GM12892 (cell line): ENCODE measurements around the gene UNC5A.

Experiments used
- DNase-seq: peaks from one replicate; pipeline ENCODE4 v3.0.0; 2011; ENCODE audit not compliant: insufficient read length
- FAIRE-seq: peaks from 2 replicates; lab custom pipeline; 2011; peaks lifted over from hg19 to GRCh38; lab: Jason Lieb, UNC
- POLR2A ChIP-seq: IDR thresholded peaks from 2 replicates; pipeline ENCODE4 v1.6.1; 2011; ENCODE audit warnings: low read depth, low read length, control low read depth
- POLR2AphosphoS5 ChIP-seq: IDR thresholded peaks from 2 replicates; pipeline ENCODE4 v1.6.1; 2011; ENCODE audit warnings: low read depth, low read length, control low read depth
- TAF1 ChIP-seq: IDR thresholded peaks from 2 replicates; pipeline ENCODE4 v1.6.1; 2011; ENCODE audit warnings: low read depth, mild to moderate bottlenecking, control low read depth, low read length, borderline replicate concordance

UNC5A gene

DNA sequence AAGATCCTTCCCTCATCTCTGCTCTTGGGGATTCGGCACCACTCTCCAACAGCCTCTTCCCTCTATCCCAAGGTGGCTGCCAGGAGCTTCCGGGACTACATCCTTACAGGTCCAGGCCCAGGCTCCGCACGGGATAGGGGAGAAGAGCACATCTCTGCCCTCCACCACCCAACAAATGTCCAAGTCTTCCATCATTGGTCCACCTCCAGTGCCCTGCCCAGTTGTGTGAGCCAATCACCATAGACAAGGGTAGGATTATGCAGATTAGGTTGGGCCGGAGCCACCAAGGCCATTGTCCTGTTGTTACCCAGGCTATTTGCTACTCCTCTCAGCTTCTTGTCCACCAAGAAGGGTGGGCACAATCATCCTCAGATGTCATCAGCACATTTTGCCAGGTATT, 9.1 kb downstream of the UNC5A start:
- DNase-seq (no peak), FAIRE-seq (no peak)
- TF ChIP-seq POLR2A (no peak), POLR2AphosphoS5 (no peak), TAF1 (no peak)

DNA sequence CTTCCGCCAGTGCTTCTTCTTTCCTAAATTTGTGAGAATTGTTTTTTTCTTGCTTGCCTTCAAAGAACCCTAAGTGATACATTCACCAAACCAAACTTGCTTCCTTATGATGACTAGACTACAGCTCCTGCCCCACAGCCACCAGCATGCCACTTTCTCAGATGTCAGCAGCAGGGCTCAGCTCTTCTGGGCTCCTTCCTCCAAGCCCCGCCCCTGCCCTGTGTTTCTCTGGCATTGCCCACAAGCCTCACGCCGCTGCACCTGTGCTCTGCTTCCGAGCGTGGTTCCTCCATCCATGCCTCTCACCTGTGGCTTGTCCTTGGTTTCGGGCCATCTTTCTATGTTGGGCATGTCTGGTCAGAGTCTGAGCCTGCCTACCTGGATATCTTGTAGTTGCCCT, 10.6 kb downstream of the UNC5A start:
- TF ChIP-seq POLR2A (no peak), POLR2AphosphoS5 (no peak), TAF1 (no peak)
- FAIRE-seq = no peak
- DNase-seq = no peak

DNA sequence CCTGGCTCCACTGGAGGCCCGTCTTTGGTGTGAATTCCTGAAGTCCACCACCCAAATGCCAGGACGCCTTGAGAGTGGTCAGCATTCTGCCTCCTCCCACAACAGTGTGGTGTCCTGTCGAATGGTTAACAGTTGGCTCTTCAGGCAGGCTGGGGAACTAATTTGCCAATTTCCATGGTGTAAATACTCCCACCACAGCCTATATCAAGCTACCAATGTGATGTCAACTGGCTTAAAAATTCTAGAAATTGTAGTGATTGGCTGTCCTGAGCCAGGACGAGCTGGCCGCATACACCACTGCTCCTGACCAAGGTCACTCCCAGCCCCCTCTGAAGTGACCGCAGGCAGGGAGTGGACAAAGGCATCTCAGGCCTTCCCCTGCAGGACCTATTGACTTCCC, 11.1 kb downstream of the UNC5A start:
- TF ChIP-seq TAF1 = no peak
- no peak for TF ChIP-seq POLR2AphosphoS5
- TF ChIP-seq POLR2A = no peak
- DNase-seq (no peak), FAIRE-seq (no peak)

DNA sequence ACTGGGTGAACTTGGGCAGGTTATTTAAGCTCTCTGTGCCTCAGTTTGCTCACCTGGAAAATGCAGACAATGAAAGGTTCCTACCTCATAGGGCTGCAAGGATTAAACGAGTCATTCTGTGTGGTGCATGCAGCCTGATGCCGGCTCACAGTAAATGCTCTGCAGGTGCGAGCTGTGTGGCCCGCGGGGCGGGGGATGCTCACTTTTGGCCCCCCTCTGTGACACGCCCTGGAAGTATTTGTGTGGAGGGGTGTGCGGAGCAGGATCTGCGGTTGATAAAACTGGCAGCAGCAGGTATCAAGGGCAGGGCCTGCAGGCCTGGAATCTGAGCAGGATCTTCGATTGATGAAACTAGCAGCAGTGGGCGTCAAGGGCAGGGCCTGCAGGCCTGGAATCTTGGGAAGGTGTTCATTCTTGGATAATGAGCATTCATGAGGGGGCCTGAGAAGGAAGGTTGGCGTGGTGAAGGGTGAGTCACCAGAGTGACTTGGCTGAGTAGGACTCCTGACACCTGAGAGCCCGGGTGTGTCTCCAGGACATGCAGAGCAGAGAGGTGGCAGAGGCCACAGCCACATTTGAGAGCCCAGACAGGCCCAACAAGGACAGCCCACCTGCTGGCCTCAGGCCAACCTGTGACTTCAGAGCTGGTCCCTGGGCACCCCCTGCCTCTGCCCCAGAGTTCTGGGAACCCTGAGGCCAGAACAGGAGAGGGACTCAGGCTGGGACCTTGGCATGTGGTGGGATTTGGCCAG, 11.9 kb downstream of the UNC5A start:
- no peak for DNase-seq
- no peak for FAIRE-seq
- TF ChIP-seq TAF1 (no peak), POLR2A (no peak), POLR2AphosphoS5 (no peak)

GRCh38 chr5:176822793-176823481, 12.6 kb downstream of the UNC5A start:
- DNase-seq (no peak), FAIRE-seq (no peak)
- TF ChIP-seq TAF1 = no peak

DNA sequence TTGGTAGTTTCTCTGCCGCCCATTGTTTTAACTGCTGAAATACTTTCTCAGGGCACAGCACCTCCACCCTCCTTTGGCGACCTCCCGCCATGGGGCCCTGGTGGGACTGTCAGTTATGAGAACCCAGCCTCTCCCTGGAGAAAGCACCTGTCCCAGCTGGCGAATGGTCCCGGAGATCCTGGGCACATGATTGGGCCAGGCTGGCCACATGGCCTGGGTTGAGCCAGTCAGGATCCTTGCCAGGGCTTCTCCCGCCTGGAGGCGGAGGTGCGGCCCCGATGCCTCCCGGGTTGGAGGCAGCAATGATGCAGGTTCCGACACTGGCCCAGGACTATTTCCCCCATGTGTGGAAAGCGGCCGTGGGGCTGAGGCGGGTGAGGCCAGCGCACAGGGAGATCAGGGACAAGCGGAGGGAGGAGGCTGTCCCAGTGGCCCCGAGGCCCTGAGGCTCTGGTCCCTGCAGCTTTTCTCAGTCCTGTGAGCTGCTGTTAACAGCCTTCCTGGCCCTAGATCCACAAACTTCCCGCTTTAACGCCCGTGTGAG, 13.6 kb downstream of the UNC5A start:
- TF ChIP-seq POLR2AphosphoS5 = no peak
- TF ChIP-seq TAF1 = no peak
- TF ChIP-seq POLR2A = no peak
- DNase-seq (no peak), FAIRE-seq (no peak)

DNA sequence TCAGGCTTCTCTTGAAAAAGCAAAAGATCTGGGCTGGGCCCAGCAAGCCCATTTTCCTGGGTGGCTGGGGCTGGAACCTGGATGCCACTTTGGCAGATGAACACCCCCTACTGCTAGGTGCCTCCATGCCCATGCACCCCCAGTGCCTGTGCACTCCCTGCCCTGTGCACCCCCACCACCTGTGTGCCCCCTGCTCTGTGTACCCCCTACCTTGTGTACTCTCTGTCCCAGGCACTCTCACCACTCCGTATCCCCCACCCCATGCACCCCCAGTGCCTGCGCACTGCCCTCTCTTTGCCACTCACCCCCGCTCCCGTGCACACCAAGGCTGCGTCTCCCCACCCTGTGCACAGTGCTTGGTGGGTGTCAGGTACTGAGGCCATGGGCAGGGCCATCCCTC, 14.2 kb downstream of the UNC5A start:
- DNase-seq (no peak), FAIRE-seq (no peak)
- no peak for TF ChIP-seq POLR2AphosphoS5
- TF ChIP-seq TAF1 = no peak
- no peak for TF ChIP-seq POLR2A

DNA sequence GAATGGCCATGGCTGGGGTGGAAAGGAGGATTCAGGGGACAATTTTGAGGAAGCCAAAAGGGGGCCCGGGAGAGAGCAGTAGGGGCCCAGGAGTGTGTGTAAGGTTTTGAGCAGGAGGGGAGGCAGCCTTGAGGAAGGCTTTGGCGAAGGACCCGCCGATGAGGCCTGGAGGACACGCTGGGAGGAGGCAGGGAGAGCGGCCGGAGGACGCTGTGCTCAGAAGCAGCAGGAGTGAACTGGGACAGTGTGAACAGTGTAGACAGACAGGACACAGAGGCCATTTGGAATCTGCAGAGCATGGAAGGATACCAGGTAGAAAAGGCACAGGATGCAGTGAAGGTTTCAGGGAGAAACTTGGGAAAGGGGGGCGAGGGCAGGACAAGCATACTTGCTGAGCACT, 14.9 kb downstream of the UNC5A start:
- TF ChIP-seq POLR2A (no peak), POLR2AphosphoS5 (no peak), TAF1 (no peak)
- no peak for FAIRE-seq
- no peak for DNase-seq

GRCh38 chr5:176825957-176826356, 15.6 kb downstream of the UNC5A start:
- DNase-seq (no peak), FAIRE-seq (no peak)
- TF ChIP-seq POLR2A = no peak
- no peak for TF ChIP-seq POLR2AphosphoS5
- TF ChIP-seq TAF1 = no peak

DNA sequence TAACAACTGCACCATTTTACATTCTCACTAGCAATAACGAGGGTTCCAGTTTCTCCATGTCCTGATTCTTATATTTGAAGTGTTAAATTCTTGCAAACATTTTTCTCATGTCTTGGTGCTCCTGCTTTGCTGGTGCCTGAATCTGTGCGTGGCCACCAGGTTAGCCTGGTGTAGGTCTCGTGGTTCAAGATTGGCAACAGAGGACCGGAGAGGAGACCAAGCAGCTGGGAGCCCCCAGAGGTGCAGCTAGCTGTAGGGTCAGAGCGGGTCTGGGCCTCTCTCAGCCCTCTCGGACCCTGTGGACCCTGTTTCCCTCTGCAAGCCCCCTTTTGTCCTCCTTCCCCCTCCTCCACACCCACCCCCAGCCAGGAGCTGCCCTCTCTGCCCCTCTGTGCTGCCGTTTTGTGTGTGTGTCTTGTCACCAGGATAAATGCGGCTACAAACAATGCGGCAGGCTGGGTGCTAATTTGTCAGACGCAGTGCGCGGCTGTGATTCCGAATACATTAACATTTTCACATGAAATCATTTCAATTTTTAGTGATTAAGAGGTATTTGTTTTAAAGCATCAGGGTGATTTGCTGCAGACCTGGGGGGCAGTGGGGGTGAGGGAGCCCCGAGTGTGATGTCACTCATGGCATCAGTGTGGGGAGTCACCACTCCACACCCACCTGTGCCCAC, 17.5 kb downstream of the UNC5A start:
- FAIRE-seq (no peak), DNase-seq (no peak)

DNA sequence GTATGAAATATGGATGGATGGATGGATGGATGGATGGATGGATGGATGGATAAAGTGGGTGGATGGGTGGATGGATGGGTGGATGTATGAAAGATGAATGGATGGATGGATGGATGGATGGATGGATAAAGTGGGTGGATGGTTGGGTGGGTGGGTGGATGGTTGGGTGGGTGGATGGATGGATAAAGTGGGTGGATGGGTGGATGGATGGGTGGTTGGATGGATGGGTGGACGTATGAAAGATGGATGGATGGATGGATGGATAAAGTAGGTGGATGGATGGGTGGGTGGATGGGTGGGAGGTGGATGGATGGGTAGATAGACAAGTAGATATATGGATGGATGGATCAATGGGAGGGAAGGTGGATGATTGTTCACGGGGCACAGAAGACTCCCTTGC, 19.0 kb downstream of the UNC5A start:
- TF ChIP-seq TAF1 (no peak), POLR2A (no peak), POLR2AphosphoS5 (no peak)
- no peak for FAIRE-seq
- DNase-seq = no peak

More for the DNA sequence above, 17.5 kb downstream of the UNC5A start:
- no peak for TF ChIP-seq POLR2A
- TF ChIP-seq TAF1 = no peak
- TF ChIP-seq POLR2AphosphoS5 = no peak
